ENCODE data around the gene STAM.
A peak's percentile ranks its signal among the peaks of the same experiment; 100 is the strongest.

Gene STAM

GRCh38 chr10:17676919-17677318, 33.0 kb downstream of the STAM start:
- Histone ChIP-seq H3K9me3 (ENCODE audit: control insufficient read depth, low read length) (no peaks in the 10 kb centered on the region), H3K36me3 (ENCODE audit: control insufficient read depth, insufficient read depth, low read length, severe bottlenecking) (no peaks in the 10 kb centered on the region), H3K4me1 (ENCODE audit: control insufficient read depth, insufficient read depth, low read length) (peaks cover 49% of the 10 kb centered on the region), H3K9ac (ENCODE audit: low read length) (no peak overlapping the region), H3K27me3 (replicated peaks; ENCODE audit: control insufficient read depth, insufficient read depth, low read length) (no peaks in the 10 kb centered on the region), H3K4me3 (ENCODE audit: low read length) (no peak overlapping the region)
- no peak for DNase-seq (ENCODE audit: low read depth)

DNA sequence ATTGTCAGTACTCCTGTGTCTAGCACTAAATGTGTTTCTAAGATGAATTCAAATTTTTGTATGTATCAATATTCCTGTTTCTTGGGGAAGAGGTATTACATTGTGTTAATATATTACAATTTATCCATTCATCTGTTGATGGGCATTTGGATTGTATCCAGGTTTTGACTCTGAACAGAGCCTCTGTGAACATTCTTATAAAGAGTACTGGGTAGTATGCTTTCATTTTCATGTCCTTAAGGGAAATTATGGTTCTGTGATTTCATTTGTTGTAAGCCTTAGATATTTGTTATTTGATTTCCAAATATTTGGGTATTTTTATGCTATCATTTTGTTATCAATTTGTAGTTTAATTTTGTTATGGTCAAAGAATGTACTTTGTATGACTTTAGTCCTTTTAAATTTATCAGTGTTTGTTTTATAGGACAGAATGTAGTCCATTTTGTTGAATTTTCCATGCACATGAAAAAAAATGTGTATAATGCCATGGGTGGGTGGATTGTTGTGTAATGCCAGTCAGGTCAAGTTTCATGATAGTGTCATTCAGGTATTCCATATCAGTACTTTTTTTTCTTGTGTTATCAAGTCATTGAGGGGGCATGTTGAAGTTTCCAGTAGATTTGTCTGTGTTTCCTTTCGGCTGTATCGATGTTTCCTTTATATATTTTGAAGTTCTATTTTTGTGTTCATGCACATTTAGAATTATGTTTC, 38.4 kb downstream of the STAM start:
- H3K4me3 ChIP-seq (ENCODE audit: low read length): no peak overlapping the region
- H3K4me1 ChIP-seq (ENCODE audit: control insufficient read depth, insufficient read depth, low read length): peaks cover 7% of the 10 kb centered on the region
- no peaks in the 10 kb centered on the region for H3K36me3 ChIP-seq (ENCODE audit: control insufficient read depth, insufficient read depth, low read length, severe bottlenecking)
- H3K9me3 ChIP-seq (ENCODE audit: control insufficient read depth, low read length): no peaks in the 10 kb centered on the region
- H3K9ac ChIP-seq (ENCODE audit: low read length): no peak overlapping the region
- DNase-seq (ENCODE audit: low read depth): no peak
- H3K27me3 ChIP-seq (replicated peaks; ENCODE audit: control insufficient read depth, insufficient read depth, low read length): no peaks in the 10 kb centered on the region

GRCh38 chr10:17683541-17683940, 39.6 kb downstream of the STAM start:
- no peaks in the 10 kb centered on the region for H3K27me3 ChIP-seq (replicated peaks; ENCODE audit: control insufficient read depth, insufficient read depth, low read length)
- H3K4me3 ChIP-seq (ENCODE audit: low read length): no peak overlapping the region
- H3K9ac ChIP-seq (ENCODE audit: low read length): no peak overlapping the region
- H3K9me3 ChIP-seq (ENCODE audit: control insufficient read depth, low read length): no peaks in the 10 kb centered on the region
- H3K36me3 ChIP-seq (ENCODE audit: control insufficient read depth, insufficient read depth, low read length, severe bottlenecking): no peaks in the 10 kb centered on the region
- peaks cover 10% of the 10 kb centered on the region for H3K4me1 ChIP-seq (ENCODE audit: control insufficient read depth, insufficient read depth, low read length)
- DNase-seq (ENCODE audit: low read depth): peak; percentile 30

- peaks cover 9% of the 10 kb centered on the region for H3K36me3 ChIP-seq (ENCODE audit: control insufficient read depth, insufficient read depth, low read length, severe bottlenecking)
- H3K4me1 ChIP-seq (ENCODE audit: control insufficient read depth, insufficient read depth, low read length): peaks cover 10% of the 10 kb centered on the region
- H3K9me3 ChIP-seq (ENCODE audit: control insufficient read depth, low read length): no peaks in the 10 kb centered on the region
- H3K9ac ChIP-seq (ENCODE audit: low read length): no peak overlapping the region
- no peak overlapping the region for H3K4me3 ChIP-seq (ENCODE audit: low read length)
- H3K27me3 ChIP-seq (replicated peaks; ENCODE audit: control insufficient read depth, insufficient read depth, low read length): no peaks in the 10 kb centered on the region
- no peak for DNase-seq (ENCODE audit: low read depth)
These were observed 40.6 kb downstream of the STAM start for GRCh38 chr10:17684537-17684936.

DNA sequence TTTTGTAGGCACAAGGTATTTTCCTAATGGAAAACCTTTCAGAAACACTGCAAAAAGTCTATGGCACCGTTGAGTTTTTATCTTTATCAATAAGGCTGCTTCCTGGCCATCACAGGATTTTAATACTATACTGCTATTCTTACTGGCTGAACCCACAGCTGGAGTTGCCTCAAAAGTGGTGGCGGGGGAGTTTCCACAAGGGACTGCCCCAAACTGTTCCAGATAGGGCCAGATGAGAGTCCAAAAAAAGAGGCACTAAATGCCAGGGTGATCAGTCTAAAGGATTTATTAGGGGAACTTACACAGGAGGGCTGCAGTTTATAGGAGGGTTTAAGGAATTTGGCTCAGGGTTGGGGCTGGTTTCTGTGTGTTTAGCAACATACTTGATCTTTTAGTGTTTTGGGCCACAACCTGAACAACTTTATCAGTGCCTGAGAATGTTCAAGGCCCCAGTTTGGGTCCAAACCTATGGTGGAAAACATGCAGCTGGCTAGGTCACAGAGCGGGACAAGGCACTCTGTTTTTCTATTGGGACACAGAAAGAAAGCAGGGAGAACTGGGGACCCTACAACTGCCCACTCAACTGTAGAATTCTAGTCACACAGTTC, 41.4 kb downstream of the STAM start:
- DNase-seq (ENCODE audit: low read depth): no peak

GRCh38 chr10:17687117-17687831, 43.3 kb downstream of the STAM start:
- H3K9me3 ChIP-seq (ENCODE audit: control insufficient read depth, low read length): no peaks in the 10 kb centered on the region
- no peak for DNase-seq (ENCODE audit: low read depth)
- H3K4me3 ChIP-seq (ENCODE audit: low read length): no peak overlapping the region
- no peak overlapping the region for H3K9ac ChIP-seq (ENCODE audit: low read length)
- H3K27me3 ChIP-seq (replicated peaks; ENCODE audit: control insufficient read depth, insufficient read depth, low read length): no peaks in the 10 kb centered on the region
- peaks cover 10% of the 10 kb centered on the region for H3K4me1 ChIP-seq (ENCODE audit: control insufficient read depth, insufficient read depth, low read length)
- peaks cover 16% of the 10 kb centered on the region for H3K36me3 ChIP-seq (ENCODE audit: control insufficient read depth, insufficient read depth, low read length, severe bottlenecking)

More for the DNA sequence above, 41.4 kb downstream of the STAM start:
- no peak overlapping the region for H3K4me3 ChIP-seq (ENCODE audit: low read length)
- peaks cover 10% of the 10 kb centered on the region for H3K4me1 ChIP-seq (ENCODE audit: control insufficient read depth, insufficient read depth, low read length)
- H3K9ac ChIP-seq (ENCODE audit: low read length): no peak overlapping the region
- no peaks in the 10 kb centered on the region for H3K27me3 ChIP-seq (replicated peaks; ENCODE audit: control insufficient read depth, insufficient read depth, low read length)
- peaks cover 16% of the 10 kb centered on the region for H3K36me3 ChIP-seq (ENCODE audit: control insufficient read depth, insufficient read depth, low read length, severe bottlenecking)
- H3K9me3 ChIP-seq (ENCODE audit: control insufficient read depth, low read length): no peaks in the 10 kb centered on the region

GRCh38 chr10:17689137-17689536, 45.2 kb downstream of the STAM start:
- peaks cover 25% of the 10 kb centered on the region for H3K36me3 ChIP-seq (ENCODE audit: control insufficient read depth, insufficient read depth, low read length, severe bottlenecking)
- no peak overlapping the region for H3K9ac ChIP-seq (ENCODE audit: low read length)
- H3K27me3 ChIP-seq (replicated peaks; ENCODE audit: control insufficient read depth, insufficient read depth, low read length): no peaks in the 10 kb centered on the region
- no peak for DNase-seq (ENCODE audit: low read depth)
- peaks cover 4% of the 10 kb centered on the region for H3K4me1 ChIP-seq (ENCODE audit: control insufficient read depth, insufficient read depth, low read length)
- H3K4me3 ChIP-seq (ENCODE audit: low read length): no peak overlapping the region
- no peaks in the 10 kb centered on the region for H3K9me3 ChIP-seq (ENCODE audit: control insufficient read depth, low read length)

- no peak for DNase-seq (ENCODE audit: low read depth)
- H3K9me3 ChIP-seq (ENCODE audit: control insufficient read depth, low read length): no peaks in the 10 kb centered on the region
- H3K4me3 ChIP-seq (ENCODE audit: low read length): no peak overlapping the region
- no peaks in the 10 kb centered on the region for H3K27me3 ChIP-seq (replicated peaks; ENCODE audit: control insufficient read depth, insufficient read depth, low read length)
- peaks cover 55% of the 10 kb centered on the region for H3K36me3 ChIP-seq (ENCODE audit: control insufficient read depth, insufficient read depth, low read length, severe bottlenecking)
- no peak overlapping the region for H3K9ac ChIP-seq (ENCODE audit: low read length)
- H3K4me1 ChIP-seq (ENCODE audit: control insufficient read depth, insufficient read depth, low read length): no peaks in the 10 kb centered on the region
These were observed 49.1 kb downstream of the STAM start for GRCh38 chr10:17693009-17693408.

DNA sequence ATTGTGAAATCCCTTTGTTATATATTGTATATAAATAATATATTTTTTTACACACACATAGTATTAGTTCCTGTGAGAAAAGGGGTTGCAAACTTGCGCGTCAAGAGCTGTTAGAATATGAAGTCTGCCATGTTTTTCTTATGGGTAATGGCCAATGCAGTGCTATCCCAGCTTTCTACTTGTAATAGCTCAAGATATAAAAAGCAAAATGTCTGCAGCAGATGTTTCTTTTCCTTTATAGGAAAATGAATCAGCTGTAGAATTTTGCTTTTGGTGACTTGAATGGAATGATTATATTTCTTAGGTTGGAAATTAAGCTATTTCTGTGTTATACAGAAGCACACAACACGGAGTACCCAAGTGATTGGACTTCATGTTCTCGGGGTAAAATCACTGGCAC, 54.7 kb downstream of the STAM start:
- Histone ChIP-seq H3K27me3 (replicated peaks; ENCODE audit: control insufficient read depth, insufficient read depth, low read length) (no peaks in the 10 kb centered on the region), H3K9ac (ENCODE audit: low read length) (no peak overlapping the region), H3K36me3 (ENCODE audit: control insufficient read depth, insufficient read depth, low read length, severe bottlenecking) (peaks cover 69% of the 10 kb centered on the region), H3K4me1 (ENCODE audit: control insufficient read depth, insufficient read depth, low read length) (no peaks in the 10 kb centered on the region), H3K4me3 (ENCODE audit: low read length) (no peak overlapping the region), H3K9me3 (ENCODE audit: control insufficient read depth, low read length) (no peaks in the 10 kb centered on the region)
- DNase-seq (ENCODE audit: low read depth): no peak

DNA sequence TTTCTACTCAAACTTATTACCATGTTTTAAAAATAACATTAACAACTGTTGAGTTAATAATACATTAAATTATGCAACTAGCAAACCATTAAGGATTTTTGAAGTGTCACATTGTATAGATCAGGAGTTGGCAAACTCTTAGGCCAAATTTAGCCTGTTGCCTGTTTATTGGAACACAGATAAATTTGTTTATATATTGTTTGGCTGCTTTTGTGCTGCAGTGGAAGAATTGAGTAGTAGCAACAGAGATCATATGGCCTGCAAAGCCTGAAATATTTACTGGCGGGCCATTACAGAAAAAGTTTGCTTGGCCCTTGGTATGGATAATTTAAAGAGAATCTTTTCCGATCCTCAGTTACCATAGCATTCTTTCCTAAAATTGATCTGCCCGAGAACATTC, 57.4 kb downstream of the STAM start:
- DNase-seq (ENCODE audit: low read depth): no peak
- no peaks in the 10 kb centered on the region for H3K9me3 ChIP-seq (ENCODE audit: control insufficient read depth, low read length)
- no peaks in the 10 kb centered on the region for H3K27me3 ChIP-seq (replicated peaks; ENCODE audit: control insufficient read depth, insufficient read depth, low read length)
- no peaks in the 10 kb centered on the region for H3K4me1 ChIP-seq (ENCODE audit: control insufficient read depth, insufficient read depth, low read length)
- H3K9ac ChIP-seq (ENCODE audit: low read length): no peak overlapping the region
- no peak overlapping the region for H3K4me3 ChIP-seq (ENCODE audit: low read length)
- peaks cover 76% of the 10 kb centered on the region for H3K36me3 ChIP-seq (ENCODE audit: control insufficient read depth, insufficient read depth, low read length, severe bottlenecking)

- DNase-seq (ENCODE audit: low read depth): no peak
- Histone ChIP-seq H3K27me3 (replicated peaks; ENCODE audit: control insufficient read depth, insufficient read depth, low read length) (no peaks in the 10 kb centered on the region), H3K4me1 (ENCODE audit: control insufficient read depth, insufficient read depth, low read length) (no peaks in the 10 kb centered on the region), H3K9ac (ENCODE audit: low read length) (no peak overlapping the region), H3K9me3 (ENCODE audit: control insufficient read depth, low read length) (no peaks in the 10 kb centered on the region), H3K4me3 (ENCODE audit: low read length) (no peak overlapping the region), H3K36me3 (ENCODE audit: control insufficient read depth, insufficient read depth, low read length, severe bottlenecking) (peaks cover 65% of the 10 kb centered on the region)
These were observed 59.8 kb downstream of the STAM start for GRCh38 chr10:17703706-17704105.
